GM06990 (cell line): ENCODE results near the gene WDR17.
A peak's percentile ranks its signal among the peaks of the same experiment; 100 is the strongest.

Experiments used
- DNase-seq: peaks from one replicate; pipeline ENCODE4 v3.0.0-alpha.2; 2011; ENCODE audit not compliant: insufficient read length; ENCODE audit errors: extremely low read depth
- H3K27me3 ChIP-seq: replicated peaks from 2 replicates; pipeline ENCODE4 v1.6.0; 2011; ENCODE audit warnings: low read length; ENCODE audit not compliant: control insufficient read depth, insufficient read depth
- H3K36me3 ChIP-seq: 2 replicates; pipeline ENCODE4 v1.5.1; 2011; ENCODE audit warnings: low read length; ENCODE audit not compliant: control insufficient read depth, insufficient read depth
- H3K4me3 ChIP-seq: replicated peaks from 2 replicates; pipeline ENCODE4 v1.5.1; 2011; ENCODE audit warnings: low read depth, mild to moderate bottlenecking, control low read depth, low read length
- TF ChIP-seq, protein P1 (sequence below): IDR thresholded peaks from 2 replicates; pipeline ENCODE4 v1.5.1; 2011; ENCODE audit warnings: low read length, control low read depth, mild to moderate bottlenecking, inconsistent platforms; ENCODE audit not compliant: insufficient read depth, poor library complexity, severe bottlenecking

The WDR17 gene

DNA sequence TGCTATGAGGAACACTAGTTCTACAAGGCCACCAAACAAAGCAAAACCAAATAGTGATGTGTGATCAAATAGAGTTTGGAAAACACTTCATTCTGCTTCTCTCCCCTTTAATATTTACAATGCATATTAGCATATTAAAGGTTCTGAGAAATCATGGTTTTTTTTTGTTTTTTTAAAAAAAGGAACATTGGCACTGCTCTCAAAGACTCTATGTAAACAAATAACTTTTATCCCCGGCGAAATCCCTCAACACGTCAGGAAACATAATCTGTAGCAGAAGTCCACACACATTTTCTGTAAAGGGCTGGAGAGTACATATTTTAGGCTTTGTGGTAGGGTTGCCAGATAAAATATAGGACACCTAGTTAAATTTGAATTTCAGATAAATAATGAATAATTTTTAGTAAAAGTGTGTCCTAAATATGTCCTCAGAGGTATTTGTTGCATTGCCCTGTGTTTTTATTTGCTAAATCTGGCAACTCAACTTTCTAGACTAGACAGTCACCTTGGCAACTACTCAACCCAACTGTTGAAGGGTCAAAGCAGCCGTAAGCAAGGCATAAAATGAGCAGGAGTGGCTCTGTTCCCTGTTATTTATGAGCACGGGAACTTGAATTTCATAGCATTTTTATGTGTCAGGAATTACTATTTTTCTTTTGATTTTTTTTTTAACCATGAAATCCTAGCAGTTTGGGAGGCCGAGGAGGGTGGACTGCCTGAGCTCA lies 121.2 kb downstream of the WDR17 start:
- no peak for DNase-seq
- Histone ChIP-seq H3K4me3 (no peak overlapping the region), H3K27me3 (no peaks in the 10 kb centered on the region), H3K36me3 (no peaks in the 10 kb centered on the region)
- TF ChIP-seq, protein P1, sequence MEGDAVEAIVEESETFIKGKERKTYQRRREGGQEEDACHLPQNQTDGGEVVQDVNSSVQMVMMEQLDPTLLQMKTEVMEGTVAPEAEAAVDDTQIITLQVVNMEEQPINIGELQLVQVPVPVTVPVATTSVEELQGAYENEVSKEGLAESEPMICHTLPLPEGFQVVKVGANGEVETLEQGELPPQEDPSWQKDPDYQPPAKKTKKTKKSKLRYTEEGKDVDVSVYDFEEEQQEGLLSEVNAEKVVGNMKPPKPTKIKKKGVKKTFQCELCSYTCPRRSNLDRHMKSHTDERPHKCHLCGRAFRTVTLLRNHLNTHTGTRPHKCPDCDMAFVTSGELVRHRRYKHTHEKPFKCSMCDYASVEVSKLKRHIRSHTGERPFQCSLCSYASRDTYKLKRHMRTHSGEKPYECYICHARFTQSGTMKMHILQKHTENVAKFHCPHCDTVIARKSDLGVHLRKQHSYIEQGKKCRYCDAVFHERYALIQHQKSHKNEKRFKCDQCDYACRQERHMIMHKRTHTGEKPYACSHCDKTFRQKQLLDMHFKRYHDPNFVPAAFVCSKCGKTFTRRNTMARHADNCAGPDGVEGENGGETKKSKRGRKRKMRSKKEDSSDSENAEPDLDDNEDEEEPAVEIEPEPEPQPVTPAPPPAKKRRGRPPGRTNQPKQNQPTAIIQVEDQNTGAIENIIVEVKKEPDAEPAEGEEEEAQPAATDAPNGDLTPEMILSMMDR, result no peak

- TF ChIP-seq, protein P1, result no peak
- DNase-seq, result no peak
These were observed 122.0 kb downstream of the WDR17 start for GRCh38 chr4:176187624-176188023.

GRCh38 chr4:176188654-176189053 lies 123.0 kb downstream of the WDR17 start:
- no peak overlapping the region for H3K4me3 ChIP-seq
- no peaks in the 10 kb centered on the region for H3K36me3 ChIP-seq
- H3K27me3 ChIP-seq, result no peaks in the 10 kb centered on the region
- DNase-seq, result no peak
- TF ChIP-seq, protein P1, result no peak

More at GRCh38 chr4:176187624-176188023, 122.0 kb downstream of the WDR17 start:
- Histone ChIP-seq H3K4me3 (no peak overlapping the region), H3K36me3 (no peaks in the 10 kb centered on the region), H3K27me3 (no peaks in the 10 kb centered on the region)

GRCh38 chr4:176189891-176190795 lies 124.5 kb downstream of the WDR17 start:
- H3K27me3 ChIP-seq, result no peaks in the 10 kb centered on the region
- H3K36me3 ChIP-seq, result no peaks in the 10 kb centered on the region
- TF ChIP-seq, protein P1, result no peak
- no peak for DNase-seq
- no peak overlapping the region for H3K4me3 ChIP-seq

GRCh38 chr4:176191974-176192373 lies 126.3 kb downstream of the WDR17 start:
- no peaks in the 10 kb centered on the region for H3K27me3 ChIP-seq
- DNase-seq, result no peak

More at GRCh38 chr4:176191974-176192373, 126.3 kb downstream of the WDR17 start:
- TF ChIP-seq, protein P1, result peak; percentile 12
- Histone ChIP-seq H3K36me3 (no peaks in the 10 kb centered on the region), H3K4me3 (no peak overlapping the region)
